T-cell (primary cell): ENCODE data around the gene USP48. TPM values are rescaled to one million over a fixed set of nuclear protein-coding genes. Genes with fewer than 3 reads are reported as not detected.

Source experiments
- ATAC-seq, 4 experiments: fragments of 200-7000 bp in 3 of 4; fragments of 150-1000 bp in 1 of 4; cut with Tn5 transposase; replicated peaks in 1 of 4; 1 replicate in 3 of 4; 2 replicates in 1 of 4; pipeline ENCODE4 v1.10.0; 2021; ENCODE audit warnings: moderate library complexity in 3 of 4, mild to moderate bottlenecking in 2 of 4, moderate number of reproducible peaks in 1 of 4
- CTCF ChIA-PET, 2 donors: fragments of 300-600 bp; sonication (Branson Sonifier 250); formaldehyde crosslinking; loops; one replicate each; lab custom pipeline; 2022; ENCODE audit warnings: antibody characterized with exemption in 2 of 2; lab: Charles Lee
- POLR2A ChIA-PET, 2 donors: fragments of 300-600 bp; sonication (Branson Sonifier 250); formaldehyde crosslinking; loops; one replicate each; lab custom pipeline; 2022; ENCODE audit warnings: antibody characterized with exemption in 2 of 2; lab: Charles Lee
- DNase-seq, 35 experiments: peaks; one replicate each; pipeline versions ENCODE4 v3.0.0 to v3.0.0-alpha.2; 2013 to 2023
- H3K27ac ChIP-seq: one replicate; pipeline ENCODE4 v1.5.1; 2013; ENCODE audit warnings: low read length
- H3K27me3 ChIP-seq, 2 experiments: replicated peaks in 1 of 2; 1 replicate in 1 of 2; 2 replicates in 1 of 2; pipeline versions ENCODE4 v1.6.1 to v1.7.0; 2013; ENCODE audit warnings: low read length in 1 of 2, mixed read lengths in 1 of 2; ENCODE audit not compliant: control insufficient read depth in 2 of 2, insufficient read depth in 2 of 2; ENCODE audit errors: extremely low read depth in 1 of 2
- H3K36me3 ChIP-seq, 2 donors: 1 replicate in 1 of 2; 2 replicates in 1 of 2; pipeline versions ENCODE4 v1.6.1 to v1.7.0; 2013; ENCODE audit warnings: low read length in 1 of 2; ENCODE audit not compliant: control insufficient read depth in 2 of 2, insufficient read depth in 1 of 2; ENCODE audit errors: extremely low read depth in 1 of 2
- H3K4me1 ChIP-seq, 2 experiments: 1 replicate in 1 of 2; 2 replicates in 1 of 2; pipeline versions ENCODE4 v1.6.1 to v1.7.0; 2013; ENCODE audit warnings: low read length in 2 of 2, mixed read lengths in 1 of 2; ENCODE audit not compliant: insufficient read depth in 2 of 2, control insufficient read depth in 1 of 2; ENCODE audit errors: extremely low read depth in 1 of 2
- H3K4me3 ChIP-seq, 2 donors: 1 replicate in 1 of 2; 2 replicates in 1 of 2; pipeline versions ENCODE4 v1.5.1 to v1.7.0; 2013; ENCODE audit warnings: mild to moderate bottlenecking in 2 of 2, low read length in 1 of 2, moderate library complexity in 1 of 2; ENCODE audit not compliant: control insufficient read depth in 1 of 2; ENCODE audit errors: extremely low read depth in 1 of 2
- H3K9me3 ChIP-seq: 2 replicates; pipeline ENCODE4 v1.7.0; 2013
- H3K27ac Mint-ChIP-seq, 2 donors: one replicate each; pipeline ENCODE4 v1.8.0; 2020 to 2021; ENCODE audit warnings: mild to moderate bottlenecking in 2 of 2, mixed read lengths in 2 of 2
- H3K27me3 Mint-ChIP-seq, 2 donors: one replicate each; pipeline ENCODE4 v1.8.0; 2021 to 2022; ENCODE audit warnings: mixed read lengths in 2 of 2
- H3K36me3 Mint-ChIP-seq: one replicate; pipeline ENCODE4 v1.8.0; 2021; ENCODE audit warnings: mixed read lengths
- H3K4me1 Mint-ChIP-seq, 3 donors: one replicate each; pipeline ENCODE4 v1.8.0; 2020 to 2022; ENCODE audit warnings: mixed read lengths in 3 of 3, mild to moderate bottlenecking in 1 of 3
- H3K4me3 Mint-ChIP-seq, 3 donors: one replicate each; pipeline ENCODE4 v1.8.0; 2020 to 2022; ENCODE audit warnings: mild to moderate bottlenecking in 3 of 3, mixed read lengths in 3 of 3, moderate library complexity in 3 of 3
- H3K9me3 Mint-ChIP-seq, 3 donors: one replicate each; pipeline ENCODE4 v1.8.0; 2020 to 2022; ENCODE audit warnings: mixed read lengths in 3 of 3
- WGBS: methylation state at CpG from one replicate; pipeline ENCODE4 v1.1.5; 2013; ENCODE audit warnings: missing lambda C conversion rate; ENCODE audit not compliant: insufficient coverage; 5-methylcytosine and 5-hydroxymethylcytosine counted together
- total RNA-seq, 35 experiments: library from RNA in 6 of 35; stranded (reverse) in 6 of 35; fragments of 120-200 nt in 1 of 35; gene quantifications; one replicate each; pipeline versions ENCODE4 v1.2.1 to v1.2.4 and lab custom pipeline; 2013 to 2026

The USP48 gene
- total RNA-seq, 5 donors from 2014 or later (not counting 1 experiment from before 2014, with no cell fraction given): 65.8 to 95.6 (median 77.5) TPM

DNA sequence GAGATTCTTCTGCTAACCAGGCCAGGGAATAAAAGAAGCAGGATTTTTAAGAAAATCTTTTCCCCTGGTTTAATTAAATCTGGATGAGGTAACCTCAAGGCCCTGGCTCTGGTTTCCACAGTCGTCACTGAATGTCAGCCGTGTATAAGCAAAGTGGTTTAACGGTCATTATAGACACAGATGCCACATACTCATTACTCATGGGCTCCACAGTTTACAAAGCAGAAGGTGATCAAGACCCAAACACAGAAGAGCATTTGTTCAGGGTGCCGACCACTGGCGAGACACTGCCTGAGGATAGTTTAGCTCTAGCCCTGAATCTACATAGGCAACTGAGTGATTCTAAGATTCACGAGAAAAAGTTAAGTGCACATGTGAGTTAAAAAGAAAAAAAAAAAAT lies 86.0 kb downstream of the USP48 start:
- Histone ChIP-seq H3K4me3 (no peak overlapping the region), H3K4me1 (no peaks in the 10 kb centered on the region), H3K27me3 (no peaks in the 10 kb centered on the region), H3K27ac (no peak overlapping the region), H3K36me3 (peaks cover 0 to 51% of the 10 kb centered on the region in 2 donors), H3K9me3 (no peaks in the 10 kb centered on the region)
- POLR2A ChIA-PET: no interaction called here
- Mint-ChIP-seq H3K9me3 (no peaks in the 10 kb centered on the region), H3K27ac (no peak overlapping the region), H3K4me3 (no peak overlapping the region), H3K36me3 (peaks cover 50% of the 10 kb centered on the region), H3K4me1 (peaks cover 0 to 5% (median 3%) of the 10 kb centered on the region in 3 donors), H3K27me3 (no peaks in the 10 kb centered on the region)
- ATAC-seq: no peak
- CTCF ChIA-PET: no interaction called here
- DNase-seq: no peak
- 96% methylated on average over 4 of the region's 6 CpGs for WGBS

DNA sequence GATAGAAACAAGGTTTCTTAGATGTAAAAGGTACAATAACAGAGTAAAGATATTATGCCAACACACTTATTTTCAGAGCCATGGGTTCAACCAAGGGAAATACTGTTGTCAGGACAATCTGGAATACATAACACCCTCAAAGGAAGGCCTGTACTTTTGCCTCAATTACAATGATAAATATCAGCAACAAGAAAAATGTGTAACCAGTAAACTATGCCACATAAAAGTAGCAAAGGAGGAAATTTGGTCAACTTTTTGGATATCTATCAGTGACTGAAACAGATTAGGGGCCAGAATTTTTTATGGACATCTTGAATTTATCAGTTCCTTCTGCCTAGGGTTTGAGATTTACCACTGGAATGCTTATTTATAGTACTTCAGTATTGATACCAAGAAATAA lies 89.2 kb downstream of the USP48 start:
- Mint-ChIP-seq H3K27ac (no peak overlapping the region), H3K4me3 (no peak overlapping the region), H3K27me3 (no peaks in the 10 kb centered on the region), H3K36me3 (peaks cover 54% of the 10 kb centered on the region), H3K4me1 (peaks cover 0 to 2% (median 0%) of the 10 kb centered on the region in 3 donors), H3K9me3 (no peaks in the 10 kb centered on the region)
- POLR2A ChIA-PET: no interaction called here
- DNase-seq (no peak), ATAC-seq (no peak)
- Histone ChIP-seq H3K4me3 (no peak overlapping the region), H3K27me3 (no peaks in the 10 kb centered on the region), H3K27ac (no peak overlapping the region), H3K9me3 (no peaks in the 10 kb centered on the region), H3K36me3 (peaks cover 0 to 56% of the 10 kb centered on the region in 2 donors), H3K4me1 (no peaks in the 10 kb centered on the region)
- CTCF ChIA-PET: no interaction called here

- 100% methylated on average over 1 of the region's 3 CpGs for WGBS
- CTCF ChIA-PET: no interaction called here
- no peak overlapping the region for H3K27ac Mint-ChIP-seq
These were observed 91.2 kb downstream of the USP48 start for GRCh38 chr1:21691739-21692138.

DNA sequence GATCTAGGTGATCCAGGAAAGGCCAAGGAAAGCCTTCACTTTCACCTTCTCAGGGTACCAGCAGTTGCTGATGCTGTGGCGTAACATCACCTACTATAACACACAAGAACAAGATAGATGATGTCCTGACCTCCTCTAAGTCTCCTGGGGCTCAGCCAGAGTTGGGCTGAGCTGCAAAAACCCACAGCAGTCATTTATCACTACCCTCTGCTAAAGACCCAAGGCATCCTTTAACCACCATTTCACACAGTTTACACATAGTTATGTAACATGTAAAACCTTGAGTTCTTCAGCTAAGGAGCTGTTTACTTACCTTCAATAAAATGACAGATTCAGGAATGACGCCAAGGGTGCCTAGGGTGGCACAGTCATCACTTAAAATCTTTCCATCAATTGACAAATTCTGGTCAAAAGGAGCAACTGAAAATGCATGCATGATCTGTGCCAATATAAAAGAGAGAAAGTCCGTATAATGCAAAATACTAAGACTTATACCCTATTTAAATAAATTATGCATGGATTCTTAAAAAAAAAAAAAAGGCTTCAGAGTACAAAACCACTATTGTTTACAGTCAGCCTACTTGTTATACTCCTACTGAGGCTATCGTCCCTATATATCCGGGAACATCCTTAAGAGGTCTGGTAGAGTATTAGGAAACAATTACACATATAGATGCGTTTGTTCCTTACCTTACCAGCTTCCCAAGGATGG lies 93.1 kb downstream of the USP48 start:
- H3K9me3 ChIP-seq: no peaks in the 10 kb centered on the region
- ATAC-seq (no peak), DNase-seq (no peak)
- ChIA-PET POLR2A (no interaction called here), CTCF (no interaction called here)
- H3K9me3 Mint-ChIP-seq: no peaks in the 10 kb centered on the region
- H3K4me1 ChIP-seq: no peaks in the 10 kb centered on the region
- no peak overlapping the region for H3K4me3 Mint-ChIP-seq
- no peak overlapping the region for H3K27ac ChIP-seq
- peaks cover 72% of the 10 kb centered on the region for H3K36me3 Mint-ChIP-seq
- no peak overlapping the region for H3K4me3 ChIP-seq
- no peaks in the 10 kb centered on the region for H3K27me3 Mint-ChIP-seq
- 100% methylated on average over 1 of the region's 6 CpGs for WGBS
- H3K27me3 ChIP-seq: no peaks in the 10 kb centered on the region
- H3K27ac Mint-ChIP-seq: no peak overlapping the region
- peaks cover 5 to 78% of the 10 kb centered on the region in 2 donors for H3K36me3 ChIP-seq
- H3K4me1 Mint-ChIP-seq: no peaks in the 10 kb centered on the region

More at GRCh38 chr1:21691739-21692138, 91.2 kb downstream of the USP48 start:
- H3K4me1 Mint-ChIP-seq: no peaks in the 10 kb centered on the region
- no peak overlapping the region for H3K4me3 Mint-ChIP-seq
- ATAC-seq (no peak), DNase-seq (no peak)
- H3K27me3 Mint-ChIP-seq: no peaks in the 10 kb centered on the region
- Histone ChIP-seq H3K27me3 (no peaks in the 10 kb centered on the region), H3K4me3 (no peak overlapping the region), H3K4me1 (no peaks in the 10 kb centered on the region), H3K27ac (no peak overlapping the region), H3K36me3 (peaks cover 2 to 69% of the 10 kb centered on the region in 2 donors), H3K9me3 (no peaks in the 10 kb centered on the region)
- H3K36me3 Mint-ChIP-seq: peaks cover 67% of the 10 kb centered on the region
- H3K9me3 Mint-ChIP-seq: no peaks in the 10 kb centered on the region
- POLR2A ChIA-PET: no interaction called here

GRCh38 chr1:21687081-21687529 lies 95.8 kb downstream of the USP48 start:
- no peak overlapping the region for H3K27ac Mint-ChIP-seq
- H3K4me1 Mint-ChIP-seq: no peaks in the 10 kb centered on the region
- DNase-seq (no peak), ATAC-seq (no peak)
- WGBS: 100% methylated on average over 1 of the region's 2 CpGs
- peaks cover 65% of the 10 kb centered on the region for H3K36me3 Mint-ChIP-seq
- Histone ChIP-seq H3K4me3 (no peak overlapping the region), H3K9me3 (no peaks in the 10 kb centered on the region), H3K27me3 (no peaks in the 10 kb centered on the region), H3K27ac (no peak overlapping the region), H3K4me1 (no peaks in the 10 kb centered on the region), H3K36me3 (peaks cover 5 to 65% of the 10 kb centered on the region in 2 donors)
- H3K27me3 Mint-ChIP-seq: no peaks in the 10 kb centered on the region
- ChIA-PET POLR2A (no interaction called here), CTCF (interaction anchor here (0.6 to 0.8 kb wide), 3 partner anchors 28 to 724 kb away, joined by 3 to 4 read pairs (median 3); no protein-coding TSS in a partner anchor)
- no peak overlapping the region for H3K4me3 Mint-ChIP-seq
- H3K9me3 Mint-ChIP-seq: no peaks in the 10 kb centered on the region

- WGBS: 100% methylated on average over 2 of the region's 4 CpGs
- ChIA-PET CTCF (interaction anchor here (0.6 to 0.8 kb wide), 3 partner anchors 29 to 725 kb away, joined by 3 to 4 read pairs (median 3); no protein-coding TSS in a partner anchor), POLR2A (interaction anchor here in 1 of 2 donors (0.6 kb wide), 1 partner anchor 380 kb away, joined by 3 read pairs; no protein-coding TSS in a partner anchor)
- peaks cover 5 to 63% of the 10 kb centered on the region in 2 donors for H3K36me3 ChIP-seq
- no peak for DNase-seq
- no peaks in the 10 kb centered on the region for H3K27me3 ChIP-seq
- Mint-ChIP-seq H3K9me3 (no peaks in the 10 kb centered on the region), H3K36me3 (peaks cover 67% of the 10 kb centered on the region), H3K27ac (no peak overlapping the region), H3K4me3 (no peak overlapping the region), H3K4me1 (no peaks in the 10 kb centered on the region), H3K27me3 (no peaks in the 10 kb centered on the region)
- no peak for ATAC-seq
- H3K27ac ChIP-seq: no peak overlapping the region
- H3K4me1 ChIP-seq: no peaks in the 10 kb centered on the region
- H3K9me3 ChIP-seq: no peaks in the 10 kb centered on the region
- no peak overlapping the region for H3K4me3 ChIP-seq
These were observed 96.8 kb downstream of the USP48 start for GRCh38 chr1:21685946-21686678.
